Adipocyte (in vitro differentiated cells): ENCODE data around the gene SFI1.
"Not testable (repeated sequence)": the region's sequence is repeated elsewhere in the genome, so short reads cannot be mapped to it uniquely, and the experiment has no call there.

ENCODE experiments used
- DNase-seq: peaks from one replicate; pipeline ENCODE4 v3.0.0-alpha.2; 2015; ENCODE audit warnings: low read depth
- H3K27me3 ChIP-seq: replicated peaks from 2 replicates; pipeline ENCODE4 v1.7.0; 2013; ENCODE audit warnings: mild to moderate bottlenecking, low read length, moderate library complexity; ENCODE audit not compliant: control insufficient read depth, insufficient read depth
- H3K36me3 ChIP-seq: 2 replicates; pipeline ENCODE4 v1.7.0; 2013; ENCODE audit warnings: low read length, mild to moderate bottlenecking, moderate library complexity; ENCODE audit not compliant: control insufficient read depth, insufficient read depth, severe bottlenecking
- H3K4me1 ChIP-seq: 2 replicates; pipeline ENCODE4 v1.7.0; 2013; ENCODE audit warnings: mild to moderate bottlenecking, low read length, moderate library complexity; ENCODE audit not compliant: control insufficient read depth, insufficient read depth
- H3K4me3 ChIP-seq: 2 replicates; pipeline ENCODE4 v1.7.0; 2013; ENCODE audit warnings: mild to moderate bottlenecking, low read length, moderate library complexity
- H3K9ac ChIP-seq: 2 replicates; pipeline ENCODE4 v1.7.0; 2013; ENCODE audit warnings: mild to moderate bottlenecking, low read length, moderate library complexity
- H3K9me3 ChIP-seq: 2 replicates; pipeline ENCODE4 v1.7.0; 2013; ENCODE audit warnings: mild to moderate bottlenecking, low read length, moderate library complexity; ENCODE audit not compliant: control insufficient read depth

SFI1 gene

GRCh38 chr22:31493355-31493754 lies 3.0 kb upstream of the SFI1 start:
- DNase-seq, H3K9me3 ChIP-seq, H3K9ac ChIP-seq, H3K36me3 ChIP-seq, H3K27me3 ChIP-seq, H3K4me3 ChIP-seq: not testable (repeated sequence)
- peaks cover 23% of the 10 kb centered on the region for H3K4me1 ChIP-seq

GRCh38 chr22:31495343-31495742 lies 993 bp upstream of the SFI1 start:
- no peak for DNase-seq
- Histone ChIP-seq H3K9me3 (no peaks in the 10 kb centered on the region), H3K9ac (peak overlapping the region; percentile 90), H3K27me3 (no peaks in the 10 kb centered on the region), H3K4me1 (peaks cover 19% of the 10 kb centered on the region), H3K36me3 (no peaks in the 10 kb centered on the region), H3K4me3 (peak overlapping the region; percentile 98)

GRCh38 chr22:31496735-31497146 lies 405 bp downstream of the SFI1 start:
- H3K36me3 ChIP-seq, result no peaks in the 10 kb centered on the region
- peak overlapping the region; percentile 90 for H3K9ac ChIP-seq
- H3K4me1 ChIP-seq, result peaks cover 11% of the 10 kb centered on the region
- no peaks in the 10 kb centered on the region for H3K9me3 ChIP-seq
- peak overlapping the region; percentile 98 for H3K4me3 ChIP-seq
- H3K27me3 ChIP-seq, result no peaks in the 10 kb centered on the region
- peak; percentile 61 for DNase-seq

GRCh38 chr22:31497148-31497938 lies 1.0 kb downstream of the SFI1 start:
- DNase-seq, result no peak

GRCh38 chr22:31501738-31502137 lies 5.4 kb downstream of the SFI1 start:
- no peak overlapping the region for H3K9ac ChIP-seq
- no peak overlapping the region for H3K4me3 ChIP-seq
- no peaks in the 10 kb centered on the region for H3K27me3 ChIP-seq
- no peaks in the 10 kb centered on the region for H3K9me3 ChIP-seq
- no peaks in the 10 kb centered on the region for H3K36me3 ChIP-seq
- no peak for DNase-seq
- peaks cover 12% of the 10 kb centered on the region for H3K4me1 ChIP-seq

More at GRCh38 chr22:31497148-31497938, 1.0 kb downstream of the SFI1 start:
- Histone ChIP-seq H3K27me3 (no peaks in the 10 kb centered on the region), H3K9ac (peak overlapping the region; percentile 90), H3K4me3 (peak overlapping the region; percentile 98), H3K36me3 (no peaks in the 10 kb centered on the region), H3K9me3 (no peaks in the 10 kb centered on the region), H3K4me1 (peaks cover 11% of the 10 kb centered on the region)

- Histone ChIP-seq H3K4me1 (peaks cover 6% of the 10 kb centered on the region), H3K36me3 (no peaks in the 10 kb centered on the region), H3K4me3 (no peak overlapping the region), H3K9me3 (no peaks in the 10 kb centered on the region), H3K27me3 (no peaks in the 10 kb centered on the region), H3K9ac (no peak overlapping the region)
- no peak for DNase-seq
Observed at GRCh38 chr22:31503211-31503964, 7.1 kb downstream of the SFI1 start.

- no peaks in the 10 kb centered on the region for H3K36me3 ChIP-seq
- DNase-seq, result no peak
- no peak overlapping the region for H3K9ac ChIP-seq
- H3K27me3 ChIP-seq, result no peaks in the 10 kb centered on the region
- H3K4me3 ChIP-seq, result no peak overlapping the region
- H3K4me1 ChIP-seq, result peaks cover 6% of the 10 kb centered on the region
- H3K9me3 ChIP-seq, result no peaks in the 10 kb centered on the region
Observed at GRCh38 chr22:31504282-31504681, 7.9 kb downstream of the SFI1 start.

- not testable (repeated sequence) for H3K9ac ChIP-seq, H3K9me3 ChIP-seq, DNase-seq, H3K4me1 ChIP-seq, H3K27me3 ChIP-seq, H3K4me3 ChIP-seq, H3K36me3 ChIP-seq
Observed at GRCh38 chr22:31507517-31507916, 11.2 kb downstream of the SFI1 start.

- Histone ChIP-seq H3K36me3 (no peaks in the 10 kb centered on the region), H3K27me3 (no peaks in the 10 kb centered on the region), H3K4me3 (no peak overlapping the region), H3K9ac (no peak overlapping the region), H3K9me3 (no peaks in the 10 kb centered on the region), H3K4me1 (peaks cover 6% of the 10 kb centered on the region)
- no peak for DNase-seq
Observed at GRCh38 chr22:31508536-31508935, 12.2 kb downstream of the SFI1 start.

GRCh38 chr22:31509061-31509762 lies 12.9 kb downstream of the SFI1 start:
- no peaks in the 10 kb centered on the region for H3K9me3 ChIP-seq
- H3K4me1 ChIP-seq, result peaks cover 6% of the 10 kb centered on the region
- H3K27me3 ChIP-seq, result no peaks in the 10 kb centered on the region
- no peak overlapping the region for H3K9ac ChIP-seq
- no peak overlapping the region for H3K4me3 ChIP-seq
- H3K36me3 ChIP-seq, result no peaks in the 10 kb centered on the region
- DNase-seq, result no peak

- DNase-seq, result no peak
- no peak overlapping the region for H3K9ac ChIP-seq
- no peaks in the 10 kb centered on the region for H3K4me1 ChIP-seq
- H3K9me3 ChIP-seq, result no peaks in the 10 kb centered on the region
- no peaks in the 10 kb centered on the region for H3K36me3 ChIP-seq
- no peak overlapping the region for H3K4me3 ChIP-seq
- H3K27me3 ChIP-seq, result no peaks in the 10 kb centered on the region
Observed at GRCh38 chr22:31520051-31520450, 23.7 kb downstream of the SFI1 start.
